DOHH2 (cell line): Measurements from ENCODE around the gene DDX46.

Source experiments
- CTCF ChIP-seq: fragments of 200-600 bp; sonication (generic); IDR thresholded peaks from one replicate; pipeline ENCODE4 v1.5.1; 2014; ENCODE audit warnings: antibody characterized with exemption, mild to moderate bottlenecking, low read depth, low read length; ENCODE audit not compliant: poor library complexity, severe bottlenecking
- EZH2phosphoT487 ChIP-seq: fragments of 200-600 bp; sonication (generic); IDR thresholded peaks from 2 replicates; pipeline ENCODE4 v1.6.1; 2017; ENCODE audit warnings: borderline replicate concordance, mild to moderate bottlenecking, antibody characterized with exemption, low read length, moderate library complexity, mixed read lengths

DNA sequence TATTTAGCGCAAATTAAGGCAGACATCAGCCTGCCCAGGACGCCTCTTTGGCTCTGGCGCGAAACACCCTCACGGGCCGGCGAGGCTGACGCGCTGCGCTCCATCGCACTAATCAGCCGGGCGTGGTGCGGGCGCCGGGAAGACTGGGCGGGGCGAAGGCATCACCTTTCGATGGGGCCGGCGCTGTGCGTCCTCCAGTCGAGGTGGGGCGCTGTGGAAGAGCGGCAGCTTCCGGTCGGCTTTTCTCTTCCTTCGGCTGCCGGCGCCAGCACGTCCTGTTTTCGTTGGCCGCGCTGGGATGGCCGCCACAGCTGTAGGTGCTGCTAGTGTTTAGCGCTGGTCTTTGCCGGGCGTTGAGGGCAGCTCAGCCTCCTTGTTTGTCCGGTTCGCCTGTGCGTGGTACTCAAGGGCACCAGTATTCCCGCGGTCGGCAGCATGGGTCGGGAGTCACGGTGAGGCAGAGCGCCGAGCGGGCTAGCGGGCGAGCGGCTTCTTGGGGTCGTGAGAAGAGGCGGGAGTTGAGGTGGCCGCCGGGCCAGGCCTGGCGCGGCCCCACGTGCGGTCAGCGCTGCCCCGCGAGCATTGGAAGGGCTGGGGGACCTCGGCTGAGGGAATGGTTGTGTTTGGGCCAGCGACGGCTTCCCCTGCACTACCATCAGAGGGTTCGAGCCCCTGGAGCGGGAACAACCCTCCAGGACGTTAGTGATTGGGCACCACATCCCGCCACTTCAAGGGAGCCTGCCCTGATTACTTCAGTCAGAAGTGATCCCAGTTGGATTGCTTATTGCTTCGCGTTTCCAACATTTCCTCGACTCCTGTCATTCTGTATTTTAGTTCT is at the start of gene DDX46:
- TF ChIP-seq CTCF = peak; percentile 83
- TF ChIP-seq EZH2phosphoT487 = no peak
